ENCODE results near the gene ADGRL1. TPM values are rescaled to one million over a fixed set of nuclear protein-coding genes. Genes with fewer than 3 reads are reported as not detected.

Gene ADGRL1
- total RNA-seq, 1 experiment from 2014 or later, result 117 TPM

- H3K18ac ChIP-seq (ENCODE audit: insufficient read length, low read depth, low read length), result no peak overlapping the region
- H3K4me1 Mint-ChIP-seq, result peaks cover 40 to 44% of the 10 kb centered on the region in 2 experiments
- H3K79me1 ChIP-seq (ENCODE audit: insufficient read depth, low read depth, low read length, poor library complexity, severe bottlenecking), result no peaks in the 10 kb centered on the region
- H3K9me3 Mint-ChIP-seq, result no peaks in the 10 kb centered on the region
- H3K79me2 ChIP-seq (ENCODE audit: insufficient read depth, low read length), result peaks cover 2% of the 10 kb centered on the region; the same call in 1 of the 2 replicates
- no peak overlapping the region for H2AK5ac ChIP-seq (ENCODE audit: insufficient read length, low read length)
- no peak overlapping the region for H3K4me3 Mint-ChIP-seq
- H3K23me2 ChIP-seq (ENCODE audit: insufficient read length, low read depth, low read length, poor library complexity, severe bottlenecking), result peaks cover 16% of the 10 kb centered on the region
- H4K8ac ChIP-seq (replicated peaks; ENCODE audit: insufficient read length, low read depth, low read length), result no peak overlapping the region
- H3K56ac ChIP-seq (ENCODE audit: insufficient read length, low read depth, low read length), result no peak overlapping the region
- no peak overlapping the region for H2BK5ac ChIP-seq (ENCODE audit: insufficient read length, low read length)
- H2BK12ac ChIP-seq (ENCODE audit: insufficient read length, low read depth, low read length), result no peak overlapping the region
- no peak overlapping the region for H4K5ac ChIP-seq (ENCODE audit: insufficient read length, low read depth, low read length)
- WGBS (ENCODE audit: extremely low coverage, insufficient read length, low lambda C conversion rate), result no CpG with 5 or more reads among the region's 7 CpGs
- peaks cover 2% of the 10 kb centered on the region; the same call in 1 of the 2 replicates for H3K27me3 Mint-ChIP-seq (ENCODE audit: low read depth)
- no peak overlapping the region for H3K27ac Mint-ChIP-seq
- H3K23ac ChIP-seq (ENCODE audit: insufficient read length, low read depth, low read length), result no peak overlapping the region
- H3K4me1 ChIP-seq (ENCODE audit: insufficient read depth, low read length), result peaks cover 9% of the 10 kb centered on the region; the same call in 1 of the 2 replicates
- no peaks in the 10 kb centered on the region for H3K9me3 ChIP-seq (ENCODE audit: control insufficient read depth, low read depth, low read length)
- H2BK120ac ChIP-seq (ENCODE audit: low read depth, low read length, poor library complexity, severe bottlenecking), result no peak overlapping the region
- H2BK15ac ChIP-seq (ENCODE audit: low read depth, low read length), result no peak overlapping the region
- H2BK20ac ChIP-seq (ENCODE audit: low read depth, low read length, poor library complexity, severe bottlenecking), result no peak overlapping the region
- H3T11ph ChIP-seq (ENCODE audit: low read length), result no peak overlapping the region
- no peaks in the 10 kb centered on the region for H4K20me1 ChIP-seq (ENCODE audit: control insufficient read depth, insufficient read depth, insufficient read length)
- H3K4ac ChIP-seq (ENCODE audit: low read depth, low read length), result no peak overlapping the region
- H2AFZ ChIP-seq (ENCODE audit: low read length), result no peak overlapping the region
- no peak overlapping the region for H3K4me2 ChIP-seq (ENCODE audit: insufficient read depth, insufficient read length, low read length)
- no peak overlapping the region for H4K91ac ChIP-seq (ENCODE audit: insufficient read length, low read depth, low read length)
- DNase-seq, result no peak
- TF ChIP-seq CTCF (conservative IDR thresholded peaks at IDR 0.05), result no peak
- no peak overlapping the region for H3K14ac ChIP-seq (ENCODE audit: insufficient read depth, low read length)
- H3K36me3 Mint-ChIP-seq (ENCODE audit: insufficient read depth in 1 of 3, low read depth in 3 of 3), result no peaks in the 10 kb centered on the region; a peak in 2 of 7 replicates
- no peak overlapping the region for H3K9ac ChIP-seq (ENCODE audit: extremely low read depth, insufficient read length, low read length)
- H3K27me3 ChIP-seq (ENCODE audit: insufficient read depth, low read length), result no peaks in the 10 kb centered on the region; the same call in 1 of the 2 replicates
- no peak overlapping the region for H3K27ac ChIP-seq (ENCODE audit: insufficient read length, low read depth, low read length)
These were observed 91.5 kb downstream of the ADGRL1 start for GRCh38 chr19:14114439-14114838.

Data from H9 (cell line).